NCI-H345 treated with DMSO at 0.1 percent for 48 hours (cell line): ENCODE results near the gene TTC28.
A peak's percentile ranks its signal among the peaks of the same experiment; 100 is the strongest.
"Not testable (repeated sequence)": the region's sequence is repeated elsewhere in the genome, so short reads cannot be mapped to it uniquely, and the experiment has no call there.

Source experiments
- DNase-seq: peaks from one replicate; lab custom pipeline; 2025; ENCODE audit not compliant: unreplicated experiment; lab: John Stamatoyannopoulos, UW

TTC28 gene

DNA sequence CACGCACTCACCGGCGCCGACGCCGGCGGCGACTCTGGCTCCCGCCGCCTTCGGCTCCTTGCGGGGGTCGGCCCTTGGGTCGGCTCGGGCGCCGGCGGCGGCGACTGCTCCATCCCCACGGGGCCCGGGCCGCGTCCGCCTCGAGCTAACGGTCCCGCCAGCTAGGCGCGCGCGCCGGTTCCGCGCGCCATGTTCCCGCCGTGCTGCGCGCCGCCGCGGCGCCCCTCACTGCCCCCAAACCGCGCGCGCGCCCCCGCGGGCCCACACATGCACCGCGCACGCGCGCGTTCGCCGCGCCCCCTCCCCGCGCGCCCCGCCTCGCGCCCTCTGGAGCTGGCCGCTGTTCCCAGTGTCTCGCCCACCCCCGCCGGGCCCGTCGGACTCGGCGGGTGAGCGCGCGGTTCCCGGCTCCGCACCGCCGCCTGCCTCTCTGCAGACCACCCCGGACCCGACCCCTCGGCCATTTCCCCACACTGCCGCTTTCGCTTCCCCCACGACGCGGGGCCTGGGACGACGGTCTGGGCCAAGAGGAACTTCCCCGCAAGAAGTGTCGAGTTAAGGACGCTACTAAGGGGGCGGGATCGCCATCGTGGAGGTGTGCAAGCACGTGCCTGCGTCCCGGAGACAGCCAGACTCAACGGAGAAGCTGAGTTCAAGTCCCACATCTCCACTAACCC lies at the start of gene TTC28:
TSS of gene TTC28 (minus strand) at position 230 of the 677 bp plus-strand sequence. CDS start at position 113, 117 bp downstream.
- peak; percentile 16 for DNase-seq

- DNase-seq = no peak
These were observed 49.1 kb upstream of the TTC28 start for GRCh38 chr22:28728621-28729313.

- no peak for DNase-seq
These were observed 48.4 kb upstream of the TTC28 start for GRCh38 chr22:28728002-28728401.

- DNase-seq = no peak
These were observed 38.4 kb upstream of the TTC28 start for GRCh38 chr22:28718044-28718443.

GRCh38 chr22:28716686-28717085 lies 37.0 kb upstream of the TTC28 start:
- DNase-seq = no peak

GRCh38 chr22:28715611-28716010 lies 36.0 kb upstream of the TTC28 start:
- no peak for DNase-seq

- no peak for DNase-seq
These were observed 34.5 kb upstream of the TTC28 start for GRCh38 chr22:28714043-28714628.

DNA sequence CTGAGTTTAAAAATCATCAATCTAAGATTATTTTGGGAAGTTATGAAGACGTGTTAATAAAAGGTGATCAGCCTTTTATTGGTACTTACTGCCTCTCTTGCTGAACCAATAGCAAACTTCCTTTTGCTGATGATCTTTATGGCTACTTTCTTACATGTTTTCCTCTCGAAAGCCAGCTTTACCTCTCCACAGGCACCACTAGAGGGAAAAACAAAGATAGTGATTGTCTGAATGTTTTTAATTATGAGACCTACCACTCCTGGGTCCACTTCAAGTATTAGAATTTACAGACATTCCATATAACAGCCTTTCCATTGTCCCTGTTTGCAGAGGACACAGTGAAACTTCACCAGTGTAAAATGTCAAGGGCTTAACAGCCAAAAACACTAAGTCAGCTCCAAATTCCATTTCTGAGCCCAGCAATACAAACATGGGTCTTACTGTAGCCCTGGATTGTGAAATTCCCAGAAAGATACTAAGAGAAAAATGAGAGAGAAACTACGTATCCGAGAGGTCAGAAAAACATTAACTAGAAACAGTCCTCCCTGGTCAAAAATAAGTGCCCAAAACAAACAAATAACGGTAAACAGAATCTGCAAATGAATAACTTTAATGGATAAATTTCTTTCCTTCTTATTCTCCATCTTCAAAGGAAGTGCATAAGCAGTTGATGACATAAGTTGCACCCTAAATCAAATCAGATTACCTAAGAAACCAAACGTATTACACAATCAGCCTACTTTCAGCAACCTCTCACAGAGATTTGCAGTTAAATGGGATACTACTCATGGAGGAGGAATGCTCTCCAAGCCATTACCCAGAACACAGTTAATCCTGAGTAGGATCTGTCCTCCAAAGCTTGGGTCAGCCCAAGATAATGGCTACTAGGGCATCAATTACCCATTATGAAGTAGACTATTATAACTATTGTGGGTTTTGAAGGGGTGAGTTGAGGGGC lies 32.5 kb upstream of the TTC28 start:
- no peak for DNase-seq

- no peak for DNase-seq
These were observed 31.7 kb upstream of the TTC28 start for GRCh38 chr22:28711341-28711740.

- DNase-seq = no peak
These were observed 31.0 kb upstream of the TTC28 start for GRCh38 chr22:28710576-28711191.

DNA sequence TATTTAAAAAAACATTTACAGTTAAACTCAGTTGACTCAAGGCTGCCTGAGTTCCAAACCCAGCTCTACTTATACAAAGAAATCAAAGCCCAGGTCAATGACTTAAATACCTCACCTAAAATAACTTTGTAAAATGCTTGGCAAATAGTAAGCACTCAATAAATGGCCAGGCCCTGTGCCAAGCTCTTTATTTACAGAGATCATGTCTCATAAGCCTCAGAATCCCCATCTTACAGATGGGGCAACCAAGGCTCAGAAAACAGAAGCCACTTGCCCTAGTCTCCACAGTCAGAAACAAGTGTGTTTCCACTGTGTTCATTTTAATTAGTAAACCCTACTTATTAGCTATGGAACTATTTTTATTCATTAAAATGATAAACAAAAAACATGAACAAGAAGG lies 30.5 kb upstream of the TTC28 start:
- no peak for DNase-seq

- DNase-seq = no peak
These were observed 27.2 kb upstream of the TTC28 start for GRCh38 chr22:28706845-28707244.

DNA sequence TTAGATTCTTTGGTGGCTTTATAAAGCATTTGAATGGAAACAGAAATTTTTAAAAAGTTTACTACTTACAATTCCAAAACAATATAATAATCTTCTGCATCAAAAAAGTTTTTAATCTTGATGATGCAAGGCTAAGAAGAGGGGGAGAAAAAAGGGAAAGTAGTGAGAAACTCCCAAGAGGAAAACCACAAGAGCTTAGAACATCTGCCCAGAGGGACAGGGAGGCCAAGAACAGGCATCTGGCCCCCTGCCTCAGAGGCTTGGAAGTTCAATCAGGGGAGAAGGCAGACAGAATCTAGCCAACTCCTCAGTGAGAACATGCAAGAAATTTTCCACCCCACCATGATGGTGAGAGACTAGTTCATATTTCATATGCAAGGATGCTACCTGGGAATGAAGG lies 23.8 kb upstream of the TTC28 start:
- no peak for DNase-seq

DNA sequence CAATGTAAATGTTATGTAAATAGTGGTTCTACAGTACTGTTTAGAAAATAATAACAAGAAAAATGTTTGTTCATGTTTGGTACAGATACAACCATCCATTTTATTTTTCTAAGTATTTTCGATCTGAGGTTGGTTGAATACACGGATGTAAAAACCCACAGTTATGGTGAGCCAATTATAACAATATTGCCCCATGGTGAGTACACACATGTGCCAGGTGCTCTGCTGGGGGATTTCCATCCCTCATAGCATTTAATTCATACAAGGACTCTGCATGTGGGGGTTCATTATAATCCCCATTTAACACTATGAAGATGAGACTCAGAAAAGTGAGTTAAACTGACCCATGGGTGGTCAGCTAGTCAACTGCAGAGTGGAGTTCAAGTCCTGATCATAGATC lies 23.3 kb upstream of the TTC28 start:
- no peak for DNase-seq

DNA sequence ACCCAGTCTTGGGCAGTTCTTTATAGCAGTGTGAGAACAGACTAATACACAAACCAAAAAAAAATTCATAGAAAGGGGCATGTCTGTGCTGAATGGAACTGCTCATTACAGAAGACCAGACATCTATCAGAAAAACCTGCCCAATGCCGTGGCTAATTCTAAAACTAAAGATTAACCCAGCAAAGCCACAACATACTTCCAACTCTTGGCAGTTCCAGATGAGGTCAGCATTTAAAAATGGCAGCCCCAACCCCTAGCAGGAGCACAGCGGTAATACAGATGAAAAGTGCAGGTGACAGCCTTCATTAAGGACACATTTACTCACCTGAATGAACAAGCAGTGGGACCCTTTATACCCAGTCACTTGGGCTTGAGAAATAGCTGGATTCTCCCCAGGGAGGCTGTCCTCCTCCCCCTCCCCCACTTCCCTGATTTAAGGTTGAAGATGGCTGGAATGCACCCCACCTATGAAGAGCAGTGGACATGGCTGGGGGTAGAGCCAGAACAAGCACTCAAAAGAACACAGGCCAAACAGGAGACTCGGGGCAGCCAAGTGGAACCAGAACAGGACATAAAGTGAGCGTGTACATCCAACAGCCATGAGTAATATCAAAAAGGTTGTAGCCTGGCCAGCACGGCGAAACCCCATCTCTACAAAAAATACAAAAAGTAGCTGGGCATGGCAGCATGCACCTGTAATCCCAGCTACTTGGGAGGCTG lies 13.6 kb upstream of the TTC28 start:
- not testable (repeated sequence) for DNase-seq

- DNase-seq = not testable (repeated sequence)
These were observed 10.2 kb upstream of the TTC28 start for GRCh38 chr22:28689796-28690195.

DNA sequence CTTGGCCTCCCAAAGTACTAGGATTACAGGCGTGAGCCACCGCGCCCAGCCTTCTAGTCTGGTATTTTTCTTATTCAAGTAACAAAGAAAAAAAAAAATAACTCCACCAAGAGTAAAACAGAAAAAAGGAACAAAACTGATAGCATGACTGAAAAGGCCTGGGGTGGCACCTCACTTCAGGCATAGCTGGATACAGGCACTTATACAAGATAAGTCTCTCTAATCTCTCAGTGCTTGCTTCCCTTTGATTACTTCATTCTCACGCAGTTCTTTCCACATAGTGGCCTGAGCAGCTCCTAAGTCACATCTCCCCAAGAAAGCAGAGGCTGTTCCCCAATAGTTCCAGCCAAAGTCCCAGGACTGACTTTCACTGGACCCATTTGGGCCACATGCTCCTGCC lies 3.3 kb upstream of the TTC28 start:
- not testable (repeated sequence) for DNase-seq

DNA sequence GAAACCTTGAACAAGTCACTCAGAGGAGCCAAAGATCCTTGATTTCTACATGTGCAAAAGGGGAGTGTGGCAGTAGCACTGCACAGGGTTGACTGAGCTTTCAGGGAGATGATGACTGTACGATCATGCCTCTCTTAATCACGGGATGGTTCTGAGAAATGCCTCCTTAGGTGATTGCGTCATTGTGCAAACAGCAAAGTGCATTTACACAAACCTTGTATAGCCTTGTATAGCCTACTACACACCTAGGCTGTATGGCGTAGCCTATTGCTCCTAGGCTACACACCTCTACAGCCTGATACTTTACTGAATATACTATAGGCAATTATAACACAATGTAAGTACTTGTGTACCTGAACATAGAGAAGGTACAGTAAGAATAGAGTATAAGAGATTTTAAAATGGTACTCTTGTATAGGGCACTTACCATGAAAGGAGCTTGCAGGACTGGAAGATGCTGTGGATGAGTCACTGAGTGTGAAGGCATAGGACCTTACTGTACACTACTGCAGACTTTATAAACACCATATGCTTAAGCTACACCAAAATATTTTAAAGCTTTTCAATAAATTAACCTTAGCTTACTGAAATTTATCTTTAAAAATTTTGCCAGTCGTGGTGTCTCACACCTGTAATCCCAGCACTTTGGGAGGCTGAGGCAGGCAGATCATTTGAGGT lies 1.3 kb upstream of the TTC28 start:
- not testable (repeated sequence) for DNase-seq

DNA sequence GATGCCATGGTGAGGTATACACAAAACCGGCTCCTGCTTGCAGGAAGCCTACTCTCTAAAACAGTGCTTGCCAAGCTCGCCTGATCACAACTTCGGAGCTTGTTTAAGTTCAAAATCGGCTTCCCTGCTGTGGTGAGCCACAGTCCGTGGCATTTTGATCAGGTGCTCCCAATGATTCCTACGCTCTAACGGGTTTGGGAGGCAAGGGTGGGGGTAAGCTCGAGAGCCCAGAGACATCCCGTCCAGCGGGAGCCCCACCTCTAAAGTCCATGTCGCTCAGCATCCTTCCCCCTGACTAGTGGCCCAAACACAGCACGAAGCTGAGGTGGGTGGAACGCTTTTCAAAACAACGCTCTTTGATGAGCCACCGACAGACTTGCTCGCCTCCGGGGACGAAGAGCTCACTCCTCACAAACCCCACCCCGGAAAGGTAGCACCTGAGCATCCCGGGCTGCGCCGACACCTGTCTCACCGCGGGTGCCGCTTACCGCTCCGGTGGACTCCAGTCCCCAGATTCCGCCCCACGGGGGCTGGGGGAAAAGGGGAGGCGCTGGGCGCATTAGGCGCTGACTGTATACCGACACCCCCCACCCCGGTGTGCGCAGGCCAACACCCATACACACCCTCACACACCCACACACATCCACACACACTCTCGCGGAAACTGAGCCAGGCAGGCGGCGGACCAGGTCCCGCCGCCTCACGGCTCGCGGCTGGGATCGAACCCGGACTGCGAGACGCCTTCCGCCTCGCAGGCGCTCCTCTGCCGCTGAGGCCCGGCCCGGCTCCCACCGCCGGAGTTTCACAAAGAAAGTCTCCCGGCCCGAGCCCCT lies 646 bp downstream of the TTC28 start:
- DNase-seq = not testable (repeated sequence)
